ENCODE data around the gene TST.

TST gene

GRCh38 chr22:36979016-36979910 lies 40.0 kb downstream of the TST start:
- DNase-seq, result no peak

- peak; percentile 44 for DNase-seq
These were observed 41.1 kb downstream of the TST start for GRCh38 chr22:36977947-36978660.

GRCh38 chr22:36977401-36977861 lies 41.8 kb downstream of the TST start:
- peak; percentile 17 for DNase-seq

GRCh38 chr22:36976606-36977005 lies 42.6 kb downstream of the TST start:
- no peak for DNase-seq

- DNase-seq, result no peak
These were observed 47.7 kb downstream of the TST start for GRCh38 chr22:36971341-36972125.

- no peak for DNase-seq
These were observed 50.8 kb downstream of the TST start for GRCh38 chr22:36968249-36968964.

GRCh38 chr22:36966851-36967540 lies 52.3 kb downstream of the TST start:
- DNase-seq, result no peak

- no peak for DNase-seq
These were observed 53.6 kb downstream of the TST start for GRCh38 chr22:36965696-36966095.

GRCh38 chr22:36964106-36964505 lies 55.1 kb downstream of the TST start:
- no peak for DNase-seq

GRCh38 chr22:36963302-36963701 lies 55.9 kb downstream of the TST start:
- DNase-seq, result no peak

- no peak for DNase-seq
These were observed 57.6 kb downstream of the TST start for GRCh38 chr22:36961626-36962025.
